NCI-H2171 treated with DMSO at 0.1 percent for 48 hours (cell line): ENCODE measurements around the gene PTPRN2.
"Not testable (repeated sequence)": the region's sequence is repeated elsewhere in the genome, so short reads cannot be mapped to it uniquely, and the experiment has no call there.

Experiments
- DNase-seq: peaks from one replicate; lab custom pipeline; 2025; lab: John Stamatoyannopoulos, UW

The PTPRN2 gene

GRCh38 chr7:158301207-158301606 is 286.4 kb downstream of the PTPRN2 start:
- no peak for DNase-seq

DNA sequence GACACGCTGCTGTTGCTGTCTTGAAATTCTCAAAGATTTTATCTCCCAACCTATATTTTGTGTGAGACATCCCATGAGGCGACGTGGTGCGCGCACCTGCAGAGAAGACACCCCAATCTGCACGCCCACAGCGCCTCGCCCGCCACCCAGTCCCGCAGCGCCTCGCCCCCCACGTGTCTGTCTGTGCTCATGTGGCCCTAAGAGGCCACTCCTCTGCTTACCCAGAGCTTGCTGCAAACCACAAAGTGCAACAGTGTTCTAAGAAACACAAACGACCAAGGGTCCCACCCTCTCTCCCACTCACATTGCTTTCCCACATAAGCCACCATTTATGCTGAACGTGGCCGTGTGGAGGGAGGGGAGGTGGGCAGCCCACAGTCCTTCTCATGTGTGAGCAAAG is 287.2 kb downstream of the PTPRN2 start:
- DNase-seq = no peak

DNA sequence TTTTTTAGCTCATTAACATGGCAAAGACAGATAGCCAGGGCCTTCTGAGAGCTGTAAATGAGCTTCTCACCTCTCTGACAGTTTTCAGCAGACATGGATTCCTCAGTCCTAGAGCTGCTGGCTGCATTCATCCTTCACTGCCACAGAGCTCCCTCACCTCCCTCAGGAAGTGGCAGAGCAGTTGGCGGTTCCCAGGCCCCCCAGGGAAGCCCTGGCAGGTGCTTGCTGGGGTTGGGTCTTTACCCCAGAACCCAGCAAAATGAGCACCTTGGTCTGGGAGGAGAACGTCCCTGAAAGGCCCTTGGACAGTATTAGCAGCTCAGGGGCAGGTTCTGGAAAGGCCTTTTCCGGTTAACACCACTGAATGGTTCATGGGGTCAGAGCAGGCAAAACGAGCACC is 288.0 kb downstream of the PTPRN2 start:
- no peak for DNase-seq

- DNase-seq = no peak
Observed at GRCh38 chr7:158296798-158297104, 290.9 kb downstream of the PTPRN2 start.

DNA sequence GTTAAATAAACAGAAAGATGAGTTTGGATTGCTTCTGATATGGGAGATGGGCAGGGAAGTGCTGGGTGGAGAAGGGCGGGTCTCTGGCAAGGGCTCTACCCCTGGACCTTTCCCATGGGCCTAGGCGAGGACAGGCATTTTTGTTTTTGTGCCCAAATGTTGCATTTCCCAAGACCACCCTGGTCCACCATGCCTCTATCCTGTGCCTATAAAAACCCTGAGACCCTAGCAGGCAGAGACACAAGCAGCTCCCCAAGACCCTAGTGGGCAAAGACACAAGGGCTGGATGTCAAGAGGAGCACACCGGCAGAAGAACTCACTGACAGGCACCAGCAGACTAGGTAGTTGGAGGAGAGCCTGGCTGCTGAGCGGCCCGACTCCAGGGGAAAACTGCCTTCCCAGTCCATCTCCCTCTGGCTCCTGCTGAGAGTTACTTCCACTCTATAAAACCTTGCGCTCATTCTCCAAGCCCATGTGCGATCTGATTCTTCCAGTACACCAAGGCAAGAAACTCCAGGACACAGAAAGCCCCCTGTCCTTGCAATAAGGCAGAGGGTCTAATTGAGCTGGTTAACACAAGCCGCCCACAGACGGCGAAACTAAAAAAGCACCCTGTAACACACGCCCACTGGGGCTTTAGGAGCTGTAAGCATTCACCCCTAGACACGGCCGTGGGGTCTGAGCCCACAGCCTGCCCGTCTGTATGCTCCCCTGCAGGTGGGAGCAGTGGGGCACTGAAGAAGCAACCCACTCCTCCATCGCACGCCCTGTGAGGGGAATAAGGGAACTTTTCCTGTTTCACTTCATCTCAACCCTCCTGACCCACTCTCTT is 291.4 kb downstream of the PTPRN2 start:
- no peak for DNase-seq

DNA sequence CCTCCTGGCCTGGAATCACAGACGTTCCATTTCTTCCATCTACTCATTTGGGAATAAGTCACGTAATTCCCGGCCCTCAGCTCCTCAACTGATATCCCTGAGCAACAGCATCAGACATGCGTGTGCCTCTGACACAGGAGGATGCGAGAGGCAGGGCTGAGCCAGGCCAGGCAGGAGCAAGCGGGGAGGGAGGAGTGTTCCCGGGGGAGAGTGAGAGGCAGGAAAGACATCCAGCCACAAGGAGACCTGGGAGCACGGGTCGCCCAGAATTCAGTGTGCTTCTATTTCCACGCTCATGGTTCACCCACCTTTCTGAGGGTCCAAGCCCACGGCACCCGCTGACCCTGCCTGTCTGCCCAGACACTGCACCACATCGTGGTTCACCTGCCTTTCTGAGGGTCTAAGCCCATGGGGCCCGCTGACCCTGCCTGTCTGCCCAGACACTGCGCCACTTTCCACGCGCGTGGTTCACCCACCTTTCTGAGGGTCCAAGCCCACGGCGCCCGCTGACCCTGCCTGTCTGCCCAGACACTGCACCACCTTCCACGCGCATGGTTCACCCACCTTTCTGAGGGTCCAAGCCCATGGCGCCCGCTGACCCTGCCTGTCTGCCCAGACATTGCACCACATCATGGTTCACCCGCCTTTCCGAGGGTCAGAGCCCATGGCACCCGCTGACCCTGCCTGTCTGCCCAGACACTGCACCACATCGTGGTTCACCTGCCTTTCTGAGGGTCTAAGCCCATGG is 293.0 kb downstream of the PTPRN2 start:
- DNase-seq = not testable (repeated sequence)

- DNase-seq = no peak
Observed at GRCh38 chr7:158292948-158293347, 294.7 kb downstream of the PTPRN2 start.

- peak; percentile 77 for DNase-seq
Observed at GRCh38 chr7:158291998-158292397, 295.6 kb downstream of the PTPRN2 start.

DNA sequence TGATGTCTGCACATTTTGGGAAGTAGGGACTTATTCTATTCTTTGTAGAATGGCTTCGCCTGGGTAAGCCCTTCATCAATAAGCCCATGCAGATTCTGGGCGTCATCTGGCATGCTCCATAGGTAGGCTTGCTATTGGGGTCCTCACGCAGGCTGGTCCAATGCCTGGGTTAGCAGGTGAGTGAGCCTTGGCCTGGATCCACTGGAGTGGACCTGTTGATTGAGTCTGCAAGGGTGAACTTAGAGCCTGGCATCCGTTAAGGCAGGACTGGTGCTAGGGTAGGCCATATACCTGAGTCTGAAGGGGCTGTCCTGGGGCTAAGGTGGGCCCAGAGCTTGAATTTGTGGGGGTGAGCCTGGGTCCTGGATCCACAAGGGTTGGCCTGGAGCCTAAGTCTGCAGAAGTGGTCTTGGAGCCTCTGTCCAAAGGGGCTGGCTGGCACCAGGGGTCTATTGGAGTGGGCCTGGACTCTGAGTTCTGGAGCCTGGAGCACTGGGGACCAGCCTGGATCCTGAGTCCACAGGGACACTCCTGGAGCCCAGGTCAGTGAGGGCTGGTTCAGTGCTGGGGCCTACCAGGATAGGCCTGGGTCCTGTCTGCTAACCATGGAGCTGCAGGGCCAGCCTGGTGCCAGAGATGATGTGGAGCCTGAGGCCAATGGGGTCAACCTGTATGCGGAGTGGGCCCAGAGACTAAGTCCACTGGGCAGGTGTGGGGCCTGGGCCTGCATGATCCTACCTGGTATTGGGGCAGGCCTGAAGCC is 297.7 kb downstream of the PTPRN2 start:
- no peak for DNase-seq

GRCh38 chr7:158289231-158289630 is 298.4 kb downstream of the PTPRN2 start:
- DNase-seq = no peak

GRCh38 chr7:158286210-158286609 is 301.4 kb downstream of the PTPRN2 start:
- DNase-seq = no peak

DNA sequence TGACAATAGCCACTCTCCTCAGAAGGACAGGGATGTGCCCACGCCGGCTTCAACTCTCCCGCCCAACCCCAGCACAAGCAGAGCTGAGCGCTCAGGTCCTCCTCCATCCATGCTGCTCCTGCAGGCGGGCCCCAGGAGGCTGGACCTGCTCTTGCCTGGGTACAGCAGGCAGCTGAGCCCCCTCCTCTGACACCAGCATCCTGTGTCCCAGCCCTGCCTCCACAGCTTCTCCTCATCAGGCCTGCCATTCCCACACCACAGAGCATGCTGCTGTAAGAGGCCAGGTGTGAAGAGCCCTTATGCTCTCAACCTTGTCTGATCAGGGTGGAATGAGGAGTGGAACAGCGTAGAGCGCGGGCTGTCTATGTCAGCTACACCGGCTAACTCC is 302.2 kb downstream of the PTPRN2 start:
- DNase-seq = no peak

- DNase-seq = no peak
Observed at GRCh38 chr7:158284617-158285382, 302.8 kb downstream of the PTPRN2 start.

- no peak for DNase-seq
Observed at GRCh38 chr7:158284121-158284520, 303.5 kb downstream of the PTPRN2 start.

GRCh38 chr7:158283016-158283974 is 304.3 kb downstream of the PTPRN2 start:
- DNase-seq = no peak

- DNase-seq = no peak
Observed at GRCh38 chr7:158282461-158283001, 305.1 kb downstream of the PTPRN2 start.

DNA sequence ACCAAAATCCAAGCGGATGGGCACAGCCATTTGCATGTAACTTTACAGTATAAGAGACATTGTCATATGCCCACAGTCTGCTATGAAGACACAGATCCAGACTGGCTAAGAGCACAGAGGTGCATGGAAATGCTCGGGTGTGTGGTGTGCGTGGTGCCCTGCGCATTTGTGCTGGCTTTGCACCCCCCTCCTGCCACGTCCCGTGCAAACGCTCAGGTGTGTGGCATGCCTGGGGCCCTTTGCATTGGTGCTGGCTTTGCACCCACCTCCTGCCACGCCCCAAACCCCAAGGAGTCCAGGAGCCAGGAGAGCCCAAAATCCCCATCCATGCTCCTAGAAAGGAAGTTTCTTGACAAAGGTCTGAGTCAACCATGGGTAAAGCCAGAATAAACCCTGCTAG is 306.2 kb downstream of the PTPRN2 start:
- no peak for DNase-seq

DNA sequence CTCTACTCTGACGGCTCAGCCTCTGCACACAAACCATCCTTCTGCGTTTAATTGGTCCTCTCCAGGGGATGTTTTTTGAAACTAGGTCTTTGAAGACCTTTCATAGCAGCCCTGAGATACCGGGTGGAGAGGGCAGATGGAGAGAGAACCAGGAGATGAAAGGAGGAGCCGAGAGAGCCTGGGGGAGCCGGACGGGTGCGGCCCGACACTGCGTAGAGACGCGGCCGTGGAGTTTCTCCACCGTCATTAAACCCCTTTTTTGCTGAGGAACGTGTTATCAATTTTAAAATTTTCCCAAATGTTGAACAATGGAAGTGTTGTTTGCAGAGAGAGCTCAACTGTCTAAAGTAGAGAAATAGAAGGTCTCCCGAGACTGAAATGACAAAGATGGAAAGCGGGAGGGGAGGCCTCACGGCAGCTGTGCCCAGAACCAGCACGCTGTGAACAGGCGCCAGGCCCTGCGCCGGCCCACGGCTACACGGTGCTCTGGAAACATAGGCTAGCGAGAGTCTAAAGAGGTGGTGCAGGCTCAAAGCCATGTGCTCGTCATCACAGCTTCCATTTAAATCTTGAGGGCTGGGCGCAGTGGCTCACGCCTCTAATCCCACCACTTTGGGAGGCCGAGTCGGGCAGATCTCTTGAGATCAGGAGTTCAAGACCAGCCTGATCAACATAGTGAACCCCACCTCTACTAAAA is 307.0 kb downstream of the PTPRN2 start:
- DNase-seq = no peak

GRCh38 chr7:158279539-158280447 is 307.8 kb downstream of the PTPRN2 start:
- DNase-seq = no peak
